DMS53 treated with DMSO at 0.1 percent for 48 hours (cell line): Measurements from ENCODE around the gene C11orf86.
A peak's percentile ranks its signal among the peaks of the same experiment; 100 is the strongest.

Experiments used
- DNase-seq: peaks from one replicate; lab custom pipeline; 2025; ENCODE audit not compliant: unreplicated experiment; lab: John Stamatoyannopoulos, UW

C11orf86 gene

DNA sequence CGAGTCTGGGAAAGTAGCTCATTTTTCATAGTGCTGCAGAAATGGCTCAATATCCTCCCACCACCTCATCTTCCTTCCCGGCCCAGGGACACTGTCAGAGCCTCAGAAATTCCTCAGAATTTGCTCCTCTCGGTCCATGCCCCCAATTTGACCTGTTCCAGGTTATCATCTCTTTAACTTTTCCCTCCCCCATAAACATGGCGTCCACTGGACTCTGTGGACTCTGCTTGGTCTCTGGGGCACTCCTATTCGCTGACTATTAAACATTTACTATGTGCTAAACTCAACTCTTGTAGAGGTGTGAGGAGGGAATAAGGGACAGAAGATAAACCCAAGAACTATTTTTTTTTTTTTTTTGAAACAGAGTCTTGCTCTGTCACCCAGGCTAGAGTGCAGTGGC is 8.8 kb upstream of the C11orf86 start:
- DNase-seq = no peak

GRCh38 chr11:66967670-66968425 is 7.3 kb upstream of the C11orf86 start:
- DNase-seq = peak; percentile 29

DNA sequence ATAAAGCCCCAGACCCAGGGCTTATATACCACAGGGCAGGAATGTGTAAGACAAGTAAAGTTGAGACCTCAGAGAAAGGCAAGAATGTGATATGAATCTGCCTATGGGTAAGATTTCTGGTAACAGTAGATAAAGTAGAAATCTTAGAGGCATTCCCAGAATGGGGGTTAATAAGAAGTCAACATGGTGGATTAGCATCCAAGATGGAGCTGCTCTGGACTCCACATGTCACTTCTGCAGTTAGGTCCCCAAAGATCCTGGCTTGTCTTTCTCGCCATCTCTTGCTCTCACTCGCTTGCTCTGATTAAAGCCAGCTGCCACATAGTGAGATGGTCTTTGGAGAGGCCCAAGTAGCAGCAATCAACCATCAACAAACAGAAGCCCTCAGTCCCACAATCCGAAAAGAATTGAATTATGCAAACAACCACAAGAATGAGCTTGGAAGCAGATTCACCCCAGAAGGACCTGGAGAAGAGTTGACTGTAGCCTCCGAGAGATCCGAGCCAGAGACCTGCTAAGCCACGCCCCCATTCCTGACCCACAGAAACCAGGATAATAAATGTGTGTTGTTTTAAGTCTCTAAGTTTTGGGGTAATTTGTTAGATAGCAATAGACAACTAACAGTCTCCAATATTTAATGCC is 5.4 kb upstream of the C11orf86 start:
- DNase-seq = no peak

GRCh38 chr11:66970371-66970806 is 4.7 kb upstream of the C11orf86 start:
- DNase-seq = no peak

GRCh38 chr11:66970807-66971442 is 4.2 kb upstream of the C11orf86 start:
- no peak for DNase-seq

DNA sequence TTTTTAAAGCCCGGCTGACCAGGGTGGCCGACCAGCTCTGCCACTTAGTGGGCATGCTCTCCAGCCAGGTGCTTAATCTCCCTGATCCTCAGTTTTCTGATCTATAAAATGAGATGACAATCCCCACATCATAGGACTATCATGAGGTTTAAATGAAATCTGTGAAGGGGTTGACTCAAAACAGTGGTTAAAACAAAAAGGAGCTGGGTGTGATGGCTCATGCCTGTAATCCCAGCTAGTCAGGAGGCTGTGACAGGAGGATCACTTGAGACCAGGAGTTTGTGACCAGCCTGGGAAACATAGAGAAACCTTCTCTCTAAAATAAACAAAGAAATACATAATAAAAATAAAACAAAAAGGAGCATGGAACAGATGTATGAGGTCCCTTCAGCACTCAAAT is 3.6 kb upstream of the C11orf86 start:
- DNase-seq = no peak

GRCh38 chr11:66973956-66974580 is 1.0 kb upstream of the C11orf86 start:
- no peak for DNase-seq

DNA sequence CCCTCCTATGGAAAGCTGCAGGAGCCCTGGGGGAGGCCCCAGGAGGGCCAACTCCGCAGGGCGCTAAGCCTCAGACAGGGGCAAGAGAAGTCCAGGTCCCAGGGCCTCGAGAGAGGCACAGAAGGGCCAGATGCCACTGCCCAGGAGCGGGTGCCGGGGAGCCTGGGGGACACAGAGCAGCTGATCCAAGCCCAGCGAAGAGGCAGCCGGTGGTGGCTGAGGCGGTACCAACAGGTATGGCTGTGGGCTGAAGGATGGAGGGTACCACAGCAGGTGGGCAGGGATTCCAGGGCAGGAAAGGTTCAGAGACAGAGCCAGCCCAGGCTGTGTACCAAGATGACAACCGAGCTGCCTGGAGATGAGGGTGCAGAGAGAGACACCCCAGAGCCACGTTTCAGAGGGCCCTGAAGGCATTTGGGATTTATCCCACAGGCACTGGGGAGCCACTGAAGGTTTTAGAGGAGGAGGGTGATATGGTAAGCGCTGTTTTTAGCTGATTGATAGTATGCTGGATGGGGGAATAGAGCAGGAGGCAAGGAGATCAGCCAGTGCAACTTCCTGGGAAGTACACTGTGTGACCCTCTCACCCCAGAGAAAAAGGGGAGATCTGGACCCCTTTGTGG is 412 bp downstream of the C11orf86 start:
- no peak for DNase-seq

- no peak for DNase-seq
These were observed 944 bp downstream of the C11orf86 start for GRCh38 chr11:66976028-66976467.

DNA sequence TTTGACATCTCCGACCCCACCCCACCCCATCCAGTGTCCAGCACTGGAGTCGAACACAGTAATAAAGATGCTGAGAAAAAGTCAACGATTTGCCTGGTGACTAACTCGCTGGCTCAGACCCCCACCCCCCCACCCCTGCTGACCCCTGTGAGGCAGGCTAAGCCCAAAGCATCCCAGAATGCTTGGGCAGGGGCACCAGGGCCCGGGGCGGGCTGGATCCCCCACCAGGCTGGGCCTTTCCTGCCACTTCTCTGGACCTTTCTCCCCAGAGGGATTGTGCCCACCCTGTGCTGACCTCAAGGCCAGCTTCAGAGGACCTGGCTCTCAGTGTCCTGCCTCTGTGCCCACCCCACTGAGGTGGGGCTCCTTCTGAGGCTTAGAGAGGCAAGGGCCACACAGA is 1.8 kb downstream of the C11orf86 start:
- DNase-seq = no peak

GRCh38 chr11:66978229-66978628 is 3.1 kb downstream of the C11orf86 start:
- no peak for DNase-seq

- DNase-seq = no peak
These were observed 3.6 kb downstream of the C11orf86 start for GRCh38 chr11:66978717-66979116.

DNA sequence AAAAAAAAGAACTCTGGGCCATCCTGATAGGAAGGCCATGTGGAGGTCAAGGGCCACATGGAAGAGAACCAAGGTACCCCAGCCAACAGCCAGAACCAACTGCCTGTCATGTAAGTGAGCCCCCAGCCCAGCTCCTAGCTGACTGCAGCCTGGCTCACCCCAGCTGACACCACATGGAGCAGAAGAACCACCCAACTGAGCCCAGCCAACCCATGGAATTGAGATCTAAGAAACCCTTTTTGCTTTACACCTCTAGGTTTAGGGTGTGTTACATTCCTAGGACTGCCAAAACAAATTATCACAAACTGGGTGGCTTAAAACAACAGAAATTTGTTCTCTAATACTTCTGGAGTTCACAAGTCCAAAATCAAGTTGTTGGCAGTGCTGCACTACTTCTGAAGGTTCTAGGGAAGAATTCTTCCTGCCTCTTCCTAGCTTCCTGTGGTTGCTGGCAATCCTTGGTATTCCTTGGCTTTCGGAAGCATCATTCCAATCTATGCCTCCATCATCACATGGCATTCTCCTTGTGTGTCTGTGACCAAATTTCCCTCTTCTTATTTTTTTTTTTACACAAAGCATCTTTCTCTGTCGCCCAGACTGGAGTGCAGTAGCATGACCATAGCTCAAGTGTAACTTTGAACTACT is 4.4 kb downstream of the C11orf86 start:
- DNase-seq = no peak

- peak; percentile 90 for DNase-seq
These were observed 7.0 kb downstream of the C11orf86 start for GRCh38 chr11:66981976-66982578.

DNA sequence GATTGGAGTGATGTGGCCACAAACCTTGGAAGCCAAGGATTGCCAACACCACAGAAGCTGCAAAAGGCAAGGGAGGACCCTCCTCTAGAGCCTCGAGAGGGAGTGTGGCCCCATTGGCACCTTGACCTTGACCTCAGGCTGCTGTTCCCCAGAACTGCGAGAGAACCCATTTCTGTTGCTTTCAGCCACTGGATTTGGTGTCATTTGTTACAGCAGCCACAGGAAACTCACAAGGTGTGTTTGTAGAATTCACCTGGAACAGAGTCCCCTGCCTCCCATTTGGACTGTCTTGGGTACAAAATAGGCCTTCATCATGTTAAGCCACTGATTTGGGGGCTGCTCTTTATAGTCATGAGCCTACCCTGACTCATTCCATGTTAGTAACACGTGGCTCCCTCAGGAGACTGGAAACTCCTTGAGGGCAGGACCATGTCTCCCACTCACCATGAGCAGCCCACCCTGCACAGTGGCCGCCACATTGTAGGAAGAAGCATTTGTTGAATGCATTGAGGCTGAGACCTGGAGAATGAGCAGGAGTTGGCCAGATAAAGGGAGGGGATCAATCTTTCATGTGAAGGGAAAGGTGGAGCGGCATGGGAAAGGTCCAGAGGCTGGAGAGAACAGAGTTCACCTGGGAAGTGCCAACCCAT is 8.3 kb downstream of the C11orf86 start:
- no peak for DNase-seq

DNA sequence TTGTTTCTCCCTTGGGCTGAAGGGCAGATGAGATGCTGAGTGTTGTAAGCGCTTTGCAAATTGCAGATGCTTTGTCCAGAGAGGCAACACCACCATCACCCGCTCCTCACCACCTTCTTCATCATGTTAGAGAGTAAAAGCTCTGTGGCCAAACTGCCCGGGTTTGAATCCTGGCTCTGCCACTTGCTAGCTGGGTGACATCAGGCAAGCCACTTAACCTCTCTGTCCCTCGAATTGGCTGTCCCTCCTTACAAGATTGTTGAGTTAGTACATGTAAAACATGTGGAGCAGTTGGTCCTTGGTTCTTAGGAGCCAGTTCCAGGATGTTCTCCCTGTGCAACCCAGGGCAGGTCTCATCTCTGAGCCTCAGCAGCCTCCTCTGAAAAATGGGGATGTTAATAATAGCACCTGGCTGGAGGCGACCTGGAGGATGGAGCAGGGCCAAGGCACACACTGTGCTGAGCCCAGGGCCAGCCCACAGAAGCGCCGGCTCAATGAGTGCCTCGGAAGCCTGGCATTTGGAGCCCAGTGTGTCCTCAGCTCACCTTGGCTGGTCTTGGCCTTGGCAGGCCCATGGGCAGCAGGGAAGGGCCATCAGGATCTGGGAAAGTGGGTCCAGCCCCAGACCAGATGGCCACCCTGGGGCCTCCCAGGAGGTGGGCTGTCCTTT is 10.5 kb downstream of the C11orf86 start:
- DNase-seq = no peak

DNA sequence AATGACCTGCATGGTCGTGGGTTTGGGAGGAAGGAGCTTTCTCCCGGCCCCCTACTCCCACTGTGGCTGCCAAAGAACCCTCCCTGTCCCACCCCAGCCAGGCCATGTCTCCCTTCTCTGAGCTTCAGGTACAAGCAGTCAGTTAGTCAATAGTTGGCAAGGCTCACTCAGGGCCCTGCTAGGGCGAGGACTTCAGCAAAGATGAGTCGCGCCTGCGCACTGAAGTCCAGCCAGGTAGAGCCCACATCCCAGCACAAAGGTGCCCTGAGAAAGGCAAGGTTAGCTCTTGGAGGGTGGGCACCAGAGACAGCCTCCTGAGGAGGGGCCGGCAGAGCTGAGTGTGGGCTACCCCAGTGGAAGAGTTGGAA is 11.1 kb downstream of the C11orf86 start:
- DNase-seq = no peak

DNA sequence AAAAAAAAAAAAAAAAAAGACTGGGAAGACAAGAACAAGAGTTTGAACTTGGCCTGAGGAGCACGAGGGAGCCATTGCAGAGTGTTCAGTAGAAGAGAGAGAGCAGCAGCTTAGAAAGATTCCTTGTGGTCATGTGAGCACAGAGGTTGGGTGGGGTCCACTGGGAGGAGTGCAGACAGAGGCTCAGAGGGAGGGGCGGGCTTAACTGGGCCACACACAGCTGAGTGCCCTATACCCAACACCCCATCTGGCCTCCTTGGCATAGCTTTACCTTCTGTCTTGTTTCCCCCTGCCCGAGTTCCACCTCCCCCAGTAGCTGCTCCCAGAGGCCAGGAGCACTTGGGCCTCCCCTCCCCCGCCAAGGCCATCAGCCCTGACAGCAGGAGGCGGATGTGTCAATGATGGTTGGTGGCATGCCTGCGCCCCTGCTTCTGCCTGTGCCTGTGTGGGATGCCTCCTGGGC is 12.1 kb downstream of the C11orf86 start:
- DNase-seq = no peak

DNA sequence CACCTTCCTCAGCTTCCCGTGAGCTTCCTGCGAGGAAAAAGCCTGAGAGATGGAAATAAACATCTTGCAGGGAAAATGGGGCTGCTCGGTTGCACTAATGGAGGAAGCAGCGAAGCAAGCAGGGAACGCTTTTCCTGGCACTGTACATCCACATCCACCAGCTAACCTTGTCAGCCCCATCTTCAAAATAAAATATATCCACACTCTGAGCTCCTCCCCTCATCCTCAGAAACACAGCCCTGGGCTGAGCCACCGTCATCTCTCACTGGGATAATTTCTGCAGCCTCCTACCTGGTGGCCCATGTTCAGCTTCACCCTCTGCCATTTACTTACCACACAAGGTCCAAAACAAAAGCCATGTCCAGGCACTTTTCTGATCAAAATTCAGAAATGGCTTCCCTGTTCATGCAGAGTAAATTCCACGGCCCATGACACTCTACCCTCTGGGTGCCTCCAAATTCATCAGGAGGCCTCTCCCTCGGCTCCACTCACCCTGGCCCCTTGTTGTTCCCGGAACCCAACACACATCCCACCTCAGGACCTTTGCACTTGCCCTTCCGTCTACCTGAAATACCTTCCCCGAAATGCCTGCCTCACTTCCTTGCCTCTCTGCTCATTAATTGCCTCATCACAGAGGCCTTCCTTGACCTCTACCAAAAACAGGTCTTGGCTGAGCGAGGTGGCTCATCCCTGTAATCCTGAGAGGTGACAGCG is 13.0 kb downstream of the C11orf86 start:
- DNase-seq = no peak
